ENCODE results near the gene CADPS2.
A peak's percentile ranks its signal among the peaks of the same experiment; 100 is the strongest.
"Not testable (repeated sequence)": the region's sequence is repeated elsewhere in the genome, so short reads cannot be mapped to it uniquely, and the experiment has no call there.

Gene CADPS2

DNA sequence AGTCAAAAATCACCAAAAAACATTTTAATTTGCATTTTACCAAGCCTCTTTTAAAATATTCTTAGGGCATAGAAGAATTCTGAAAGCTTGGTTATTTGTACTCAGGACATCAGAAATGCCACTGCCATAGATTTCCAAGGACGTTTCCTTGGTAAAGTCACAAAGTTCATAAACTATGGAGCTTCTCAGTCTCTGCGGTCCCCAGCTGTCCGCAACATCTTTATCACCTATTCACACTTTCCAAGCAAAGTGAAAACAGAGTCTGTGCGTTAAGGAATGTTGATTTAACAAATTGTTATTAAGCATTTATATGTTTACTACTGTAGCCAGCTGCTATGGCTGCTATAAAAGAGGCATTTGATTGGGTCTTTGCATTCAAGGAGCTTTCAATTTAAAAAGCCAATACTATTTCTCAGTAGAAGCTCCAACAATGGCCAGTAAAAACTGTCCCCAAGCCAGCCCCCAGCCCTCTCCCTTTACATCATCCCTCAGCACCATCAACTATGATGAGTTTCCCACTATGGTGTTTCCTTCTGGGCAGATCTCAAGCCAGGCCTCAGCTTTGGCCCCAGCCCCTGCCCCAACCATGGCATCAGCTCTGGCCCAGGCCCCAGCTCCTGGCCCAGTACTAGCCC lies 36.8 kb downstream of the CADPS2 start:
- no peak for DNase-seq

DNA sequence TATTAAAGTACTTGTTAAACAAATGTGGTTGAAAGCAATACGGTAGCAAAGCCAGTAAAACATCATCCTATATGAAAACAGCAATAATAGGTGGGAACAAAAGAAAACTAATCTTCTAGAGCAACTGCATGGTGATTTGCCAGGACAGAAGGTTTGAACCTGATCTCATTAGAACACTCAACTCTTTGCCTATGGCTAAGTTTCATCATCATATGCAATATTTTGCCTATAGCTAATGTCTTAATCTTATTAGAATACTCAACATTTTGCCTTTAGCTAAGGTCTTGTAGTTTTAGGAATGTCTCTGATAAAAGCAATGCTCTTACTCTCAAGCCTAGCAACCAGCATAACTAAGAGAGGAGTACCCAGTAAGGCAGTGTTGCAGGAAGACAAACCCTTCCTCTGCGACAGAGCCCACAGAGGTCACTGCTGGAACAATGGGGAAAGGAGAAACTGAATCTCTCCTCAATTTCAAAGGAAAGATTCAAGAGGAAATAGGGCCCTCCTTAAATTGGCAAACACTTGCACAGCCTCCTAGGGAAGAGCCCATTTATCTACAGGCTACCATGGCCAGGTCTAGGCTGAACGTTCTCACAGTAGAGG lies 38.3 kb downstream of the CADPS2 start:
- DNase-seq: no peak

DNA sequence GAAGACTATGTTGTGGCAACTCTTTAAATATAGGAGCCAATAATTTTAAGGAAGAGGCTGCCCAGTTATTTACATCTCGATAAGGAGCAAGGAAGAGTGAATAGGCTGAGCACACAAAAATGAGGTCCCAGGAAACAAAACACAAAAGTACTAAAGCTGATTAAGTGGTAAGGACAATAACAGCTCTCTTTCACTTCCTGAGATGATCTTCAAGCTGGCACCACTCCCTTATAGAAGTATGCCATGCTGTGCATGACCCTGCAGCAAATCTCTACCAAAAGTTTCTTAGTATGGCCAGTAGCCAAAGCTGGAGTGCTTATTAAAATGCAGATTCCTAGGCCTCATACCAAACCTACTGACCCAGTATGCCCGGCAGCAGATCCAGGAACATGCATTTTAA lies 39.7 kb downstream of the CADPS2 start:
- no peak for DNase-seq

DNA sequence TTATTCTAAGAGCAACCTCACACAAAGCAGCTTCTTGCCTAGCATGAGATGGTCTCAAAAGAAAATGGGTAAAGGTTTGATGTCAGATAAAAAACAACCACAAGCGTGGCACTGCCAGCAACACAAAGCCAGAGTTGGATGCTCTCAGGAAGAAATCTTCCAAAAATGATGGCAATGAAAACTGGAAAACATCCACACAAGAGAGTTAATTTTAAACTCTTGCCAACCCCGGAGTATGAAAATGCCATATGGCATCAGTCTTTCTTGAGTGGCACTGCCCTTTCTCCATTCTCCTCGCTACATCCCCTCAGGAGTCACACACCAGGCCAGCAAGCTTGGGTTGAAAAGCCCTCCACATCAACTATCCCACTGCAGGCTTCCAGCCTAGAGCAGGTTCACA lies 41.0 kb downstream of the CADPS2 start:
- no peak for DNase-seq

DNA sequence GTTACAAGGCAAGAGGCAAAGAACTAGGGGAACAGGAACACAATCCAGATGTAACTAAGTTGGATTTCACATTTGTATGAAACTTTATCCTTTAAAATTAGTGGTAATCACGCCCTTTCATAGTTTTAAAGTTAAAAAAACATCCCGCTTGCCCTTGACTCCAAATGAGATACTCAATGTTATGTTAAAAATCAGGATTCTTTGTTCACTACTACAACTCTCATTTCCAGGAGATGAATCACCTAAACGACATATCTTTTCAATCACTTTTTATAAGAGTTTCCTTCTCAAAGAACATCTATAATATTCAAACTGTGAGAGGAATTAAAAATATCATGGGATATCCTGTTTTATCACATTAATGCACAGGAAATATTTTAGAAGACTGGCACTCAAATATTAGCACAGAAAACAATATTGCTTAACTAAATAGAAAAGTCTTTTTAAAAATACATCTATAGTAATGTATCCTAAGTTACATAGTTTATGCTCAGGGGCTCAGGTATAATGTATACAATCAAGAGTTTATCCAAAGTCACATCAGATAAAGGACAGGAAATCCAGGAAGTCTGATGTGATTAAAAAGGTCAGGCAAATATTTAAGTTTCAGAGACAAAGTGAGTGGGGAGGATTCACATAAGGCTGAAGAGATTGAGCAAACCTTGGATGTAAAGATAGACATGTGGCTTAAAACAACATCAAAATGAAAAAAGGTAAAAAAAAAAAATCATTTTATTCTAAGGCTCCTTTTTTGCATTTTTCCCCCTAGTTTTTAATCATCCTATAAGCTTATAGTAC lies 41.9 kb downstream of the CADPS2 start:
- no peak for DNase-seq

DNA sequence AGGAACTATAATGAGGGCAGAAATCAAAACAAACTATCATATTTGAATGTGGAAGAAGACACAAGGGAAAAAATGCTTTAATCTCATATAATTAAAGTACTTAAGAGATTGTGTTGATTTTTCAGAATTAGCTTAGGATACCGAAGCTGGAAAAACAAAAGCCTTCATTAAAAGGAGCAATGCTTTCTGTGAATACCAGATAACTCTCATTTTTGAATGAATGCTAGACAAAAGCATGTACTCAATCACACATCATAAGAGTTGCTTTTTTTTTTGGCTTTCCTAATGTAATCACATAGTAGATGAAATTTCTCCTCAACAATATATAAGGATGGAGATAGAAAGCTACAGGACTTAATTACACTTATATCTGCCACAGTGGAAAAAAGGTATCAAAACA lies 43.3 kb downstream of the CADPS2 start:
- no peak for DNase-seq

DNA sequence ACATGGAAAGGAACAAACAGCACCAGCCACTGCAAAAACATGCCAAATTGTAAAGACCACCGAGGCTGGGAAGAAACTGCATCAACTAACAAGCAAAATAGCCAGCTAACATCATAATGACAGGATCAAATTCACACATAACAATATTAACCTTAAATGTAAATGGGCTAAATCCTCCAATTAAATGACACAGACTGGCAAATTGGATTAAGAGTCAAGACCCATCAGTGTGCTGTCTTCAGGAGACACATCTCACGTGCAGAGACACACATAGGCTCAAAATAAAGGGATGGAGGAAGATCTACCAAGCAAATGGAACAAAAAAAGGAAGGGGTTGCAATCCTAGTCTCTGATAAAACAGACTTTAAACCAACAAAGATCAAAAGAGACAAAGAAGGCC lies 50.0 kb downstream of the CADPS2 start:
- not testable (repeated sequence) for DNase-seq

DNA sequence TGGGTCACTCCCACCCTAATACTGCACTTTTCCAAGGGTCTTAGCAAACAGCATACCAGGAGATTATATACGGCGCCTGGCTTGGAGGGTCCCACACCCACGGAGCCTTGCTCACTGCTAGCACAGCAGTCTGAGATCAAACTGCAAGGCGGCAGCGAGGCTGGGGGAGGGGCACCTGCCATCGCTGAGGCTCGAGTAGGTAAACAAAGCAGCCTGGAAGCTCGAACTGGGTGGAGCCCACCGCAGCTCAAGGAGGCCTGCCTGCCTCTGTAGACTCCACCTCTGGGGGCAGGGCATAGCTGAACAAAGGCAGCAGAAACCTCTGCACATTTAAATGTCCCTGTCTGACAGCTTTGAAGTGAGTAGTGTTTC lies 51.7 kb downstream of the CADPS2 start:
- DNase-seq: not testable (repeated sequence)

DNA sequence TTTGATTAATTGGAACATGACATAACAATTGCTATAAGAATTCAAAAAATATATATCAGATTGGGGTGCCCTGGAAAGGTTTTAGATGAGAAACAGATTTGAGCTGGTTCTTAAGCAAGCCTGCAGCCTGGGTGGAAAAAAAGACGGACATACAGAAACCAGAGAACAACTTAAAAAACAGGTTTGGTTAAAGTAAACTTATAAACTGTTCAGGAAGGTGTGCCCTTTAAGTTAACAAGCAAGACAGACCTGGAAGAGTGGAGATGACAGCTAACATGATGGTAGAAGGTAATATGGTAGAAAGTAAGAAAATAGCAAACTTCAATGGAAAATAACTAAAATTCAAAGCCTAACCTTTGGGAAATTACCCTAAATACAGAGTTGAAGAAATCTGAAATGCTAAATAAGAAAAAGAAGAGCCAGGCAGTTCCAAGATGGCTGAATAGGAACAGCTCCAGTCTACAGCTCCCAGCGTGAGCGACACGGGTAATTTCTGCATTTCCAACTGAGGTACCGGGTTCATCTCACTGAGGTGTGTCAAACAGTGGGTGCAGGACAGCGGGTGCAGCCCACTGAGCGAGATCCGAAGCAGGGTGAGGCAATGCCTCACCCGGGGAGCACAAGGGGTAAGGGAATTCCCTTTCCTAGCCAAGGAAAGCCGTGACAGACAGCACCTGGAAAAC lies 52.2 kb downstream of the CADPS2 start:
- no peak for DNase-seq

DNA sequence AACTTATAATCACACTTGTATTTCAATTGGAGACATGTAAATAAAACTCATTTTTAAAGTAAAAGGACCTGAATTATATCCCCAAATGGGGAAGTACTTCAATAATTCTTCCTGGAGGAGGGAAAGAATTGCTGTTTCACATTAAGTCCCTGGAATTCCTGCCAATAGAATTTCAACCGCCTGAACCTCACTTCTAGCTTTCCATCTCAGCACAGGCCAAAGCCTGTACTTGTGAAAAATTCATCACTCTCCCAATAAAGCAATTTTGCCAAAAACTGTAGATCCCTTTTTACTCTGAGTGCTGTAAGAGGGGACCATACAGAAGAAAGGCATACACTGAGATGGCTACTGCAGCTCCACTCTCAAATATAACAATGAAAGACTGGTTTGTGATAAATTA lies 54.8 kb downstream of the CADPS2 start:
- peak; percentile 22 for DNase-seq

DNA sequence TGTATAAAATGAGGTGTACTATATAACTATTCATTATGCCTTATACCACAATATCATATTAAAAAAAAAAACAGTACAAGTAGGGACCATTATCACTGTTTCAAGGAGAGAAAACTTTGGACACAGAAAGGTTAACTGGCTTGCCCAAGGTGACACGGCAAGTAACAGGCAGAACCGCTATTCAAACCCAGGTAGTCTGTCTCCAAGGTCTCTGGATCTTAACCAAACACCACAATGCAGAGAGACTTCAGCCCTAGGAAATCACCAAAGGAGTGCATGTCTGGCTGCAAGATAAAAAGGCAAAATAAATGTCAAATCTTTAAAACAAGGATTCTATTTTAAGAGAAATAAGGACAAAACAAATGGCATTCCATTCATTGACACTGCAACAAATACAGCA lies 56.3 kb downstream of the CADPS2 start:
- no peak for DNase-seq

DNA sequence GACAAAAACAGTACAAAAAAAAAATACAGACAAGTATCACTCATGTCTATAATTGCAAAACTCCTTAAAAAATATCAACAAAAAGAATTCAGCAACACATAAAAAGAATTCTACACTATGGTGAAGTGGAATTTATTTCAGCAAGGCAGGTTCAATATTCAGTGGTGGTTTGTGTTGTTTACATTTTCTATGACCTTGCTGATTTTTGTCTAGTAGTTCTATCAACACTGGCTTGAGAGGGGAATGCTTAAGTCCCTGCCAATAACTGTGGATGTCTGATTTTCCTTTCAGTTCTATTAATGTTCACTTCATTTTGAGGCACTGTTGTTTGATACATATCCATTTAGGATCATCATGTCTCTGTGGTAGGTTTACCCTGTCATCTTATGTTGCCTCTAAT lies 58.5 kb downstream of the CADPS2 start:
- no peak for DNase-seq

DNA sequence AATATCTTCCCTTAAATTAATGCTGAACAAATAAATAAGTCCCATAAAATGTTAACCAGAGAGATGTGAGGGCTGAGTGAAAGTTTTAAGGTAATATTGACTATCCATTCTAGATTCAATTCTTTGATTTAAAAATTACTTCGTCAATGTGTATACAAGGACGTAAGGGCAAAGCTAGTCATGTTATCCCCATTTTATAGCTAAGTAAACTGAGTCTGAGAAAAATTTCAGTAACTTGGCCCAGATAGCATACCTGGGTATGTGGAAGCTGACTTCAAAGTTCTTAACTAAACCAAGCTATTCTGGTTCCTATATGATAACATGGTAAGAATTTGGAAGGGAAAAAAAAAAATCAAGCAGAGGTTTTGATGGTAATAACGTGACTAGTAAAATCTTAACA lies 72.4 kb downstream of the CADPS2 start:
- DNase-seq: no peak

DNA sequence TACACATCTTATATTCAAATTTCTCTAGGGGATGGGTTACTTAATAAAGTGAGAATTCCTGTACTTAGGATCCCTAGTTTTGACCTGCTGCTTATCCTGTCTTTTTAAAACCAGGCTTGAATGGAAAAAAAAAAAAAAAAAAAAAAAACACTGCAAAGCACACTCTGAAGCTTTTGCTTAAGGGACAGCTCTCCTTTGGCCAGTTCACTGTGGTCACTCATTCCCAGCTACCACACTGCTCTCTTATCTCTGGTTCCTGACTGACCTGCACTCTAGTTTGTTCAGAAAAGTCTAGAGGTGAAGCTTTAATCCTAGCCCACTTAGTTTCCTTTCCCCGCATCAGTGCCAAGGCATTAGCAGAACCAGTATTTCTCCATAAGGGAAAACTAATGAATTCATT lies 82.4 kb downstream of the CADPS2 start:
- DNase-seq: no peak

DNA sequence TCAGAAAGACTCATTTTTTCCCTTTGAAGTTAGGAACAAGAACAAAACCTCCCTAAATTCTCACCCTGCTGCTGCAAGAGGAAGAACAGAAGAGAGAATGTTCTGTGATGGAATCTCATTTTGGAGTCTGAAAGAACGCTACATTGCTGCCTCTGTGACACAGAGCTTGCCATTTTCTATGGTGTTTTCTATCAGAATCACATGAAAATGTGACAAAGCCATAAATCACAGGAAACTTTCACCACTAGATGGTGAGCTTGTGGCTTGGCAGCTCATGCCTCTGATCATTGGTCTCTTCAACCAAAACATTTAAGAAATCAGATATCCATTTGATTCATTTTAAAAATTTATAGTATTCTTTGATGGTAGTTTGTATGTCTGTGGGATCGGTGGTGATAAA lies 82.9 kb downstream of the CADPS2 start:
- DNase-seq: no peak

DNA sequence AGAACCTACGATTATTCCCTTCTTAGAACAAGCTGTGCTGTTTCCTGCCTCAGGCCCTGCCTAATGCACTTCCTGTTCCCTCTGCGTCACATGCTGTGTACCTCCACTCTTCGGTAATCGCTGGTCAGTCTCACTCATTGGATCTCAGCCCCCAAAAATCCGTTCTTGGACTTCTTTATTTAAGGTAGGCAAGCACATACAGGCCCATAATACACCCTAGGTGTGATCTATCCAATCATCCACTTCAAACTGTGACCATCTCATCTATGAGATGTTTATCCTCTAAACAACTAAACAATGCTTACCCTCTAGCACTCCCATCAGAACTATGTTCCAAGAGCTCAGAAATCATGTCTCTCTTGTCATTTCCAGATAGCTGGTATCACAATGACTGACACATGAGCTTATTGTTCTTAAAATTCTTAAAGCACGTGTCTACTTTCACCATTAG lies 83.9 kb downstream of the CADPS2 start:
- no peak for DNase-seq

DNA sequence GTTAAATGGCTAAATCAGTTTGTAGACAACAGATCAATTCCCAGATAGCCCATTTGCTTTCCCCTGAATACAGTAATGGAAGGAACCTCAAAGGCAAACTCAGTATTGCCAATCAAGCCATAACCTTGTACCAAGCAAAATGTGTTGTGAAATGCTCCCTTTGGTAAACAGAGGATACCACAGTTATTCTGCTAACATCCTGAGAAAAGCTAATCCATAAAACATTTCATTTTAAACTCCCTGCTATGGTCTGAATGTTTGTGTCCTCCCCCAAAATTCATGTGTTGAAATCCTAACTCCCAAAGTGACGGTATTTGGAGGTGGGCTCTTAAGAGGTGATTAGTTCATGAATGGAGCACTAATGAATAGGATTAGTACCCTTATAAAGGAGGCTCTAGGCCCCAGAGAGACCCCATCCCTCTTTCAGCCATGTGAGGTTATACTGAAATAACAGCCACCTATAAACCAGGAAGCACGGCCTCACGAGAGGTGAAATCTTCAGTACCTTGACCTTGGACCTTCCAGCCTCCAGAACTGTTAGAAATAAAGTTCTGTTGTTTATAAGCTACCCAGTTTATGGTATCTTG lies 94.2 kb downstream of the CADPS2 start:
- DNase-seq: no peak

DNA sequence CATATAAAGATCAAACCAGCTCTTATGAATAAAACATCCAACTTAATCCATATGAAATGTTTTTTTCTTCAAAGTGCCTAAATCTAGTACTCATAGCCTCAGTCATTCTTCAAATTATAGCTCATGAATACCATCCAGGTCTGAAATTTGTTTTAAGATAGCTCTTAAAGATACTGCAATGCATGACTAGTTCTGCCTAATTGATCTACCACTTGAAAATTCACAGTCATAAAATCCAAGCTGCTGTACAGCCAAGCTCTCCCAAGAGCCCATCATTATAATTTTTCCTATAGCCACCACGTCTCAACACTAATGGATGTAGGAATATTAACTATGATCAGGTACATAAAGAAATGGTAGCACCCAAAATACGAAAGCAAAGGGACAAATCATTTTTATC lies 95.7 kb downstream of the CADPS2 start:
- DNase-seq: no peak

DNA sequence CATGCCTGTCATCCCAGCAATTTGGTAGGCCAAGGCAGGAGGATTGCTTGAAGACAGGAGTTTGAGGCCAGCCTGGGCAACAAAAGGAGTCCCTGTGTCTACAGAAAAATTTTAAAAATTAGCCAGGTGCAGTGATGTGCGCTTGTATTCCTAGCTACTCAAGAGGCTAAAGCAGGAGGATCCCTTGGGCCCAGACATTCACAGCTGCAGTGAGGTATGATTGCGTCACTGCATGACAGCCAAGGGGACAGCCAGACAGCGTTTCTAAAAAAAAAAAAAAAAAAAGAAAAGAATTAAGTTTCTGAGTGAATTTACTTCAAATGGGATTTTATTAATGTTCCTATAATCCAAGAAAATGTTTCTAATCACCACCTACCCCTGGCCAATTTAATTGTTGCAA lies 96.1 kb downstream of the CADPS2 start:
- DNase-seq: no peak

DNA sequence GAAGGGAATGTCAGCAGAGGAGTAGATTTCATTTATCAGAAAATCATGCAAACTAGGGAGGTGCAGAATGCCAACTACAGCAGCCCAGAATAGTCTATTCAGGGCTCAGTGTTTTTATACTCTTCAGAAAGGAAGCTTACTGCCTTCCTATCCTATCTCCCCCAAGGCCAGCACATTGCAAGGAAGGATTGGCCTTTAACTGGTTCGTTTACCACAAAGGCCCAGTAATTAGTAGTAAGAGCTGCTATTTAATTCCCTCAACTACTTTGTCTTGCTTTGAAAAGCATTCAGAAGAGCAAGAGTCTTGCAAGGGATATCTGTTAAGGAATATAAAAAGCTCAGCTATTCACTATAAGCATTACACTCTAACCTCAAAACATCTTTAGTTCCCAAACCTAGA lies 97.1 kb downstream of the CADPS2 start:
- DNase-seq: no peak

DNA sequence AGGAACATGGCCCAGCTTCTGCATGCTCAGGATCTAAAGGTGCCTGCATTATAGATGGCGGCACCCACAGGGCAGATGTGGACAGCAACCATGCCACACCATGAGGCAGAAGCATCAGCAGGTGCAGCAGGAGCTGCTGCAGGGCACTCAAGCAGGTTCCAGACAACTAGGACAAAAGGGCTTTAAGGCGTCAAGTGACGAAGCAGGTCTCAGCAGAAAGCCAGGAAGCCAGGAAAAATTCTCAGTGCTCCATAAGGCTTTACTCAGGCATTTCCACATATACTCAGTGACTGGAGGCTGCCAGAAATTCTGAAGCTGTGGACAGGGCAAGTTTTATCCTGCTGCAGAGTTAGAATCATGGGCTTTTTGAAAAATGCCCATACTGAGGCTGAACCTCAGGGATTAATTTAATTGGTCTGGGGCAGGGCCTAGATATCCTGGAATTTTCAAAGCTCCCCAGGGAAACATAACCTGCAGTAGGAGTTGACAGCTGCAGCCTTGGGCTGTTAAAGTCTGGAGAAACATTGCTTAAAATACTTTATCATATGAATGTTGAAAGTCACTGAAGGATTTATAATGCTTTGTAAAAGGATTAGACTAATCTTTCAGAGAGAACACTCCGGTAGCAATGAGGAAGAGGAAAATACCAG lies 115.4 kb downstream of the CADPS2 start:
- DNase-seq: no peak

DNA sequence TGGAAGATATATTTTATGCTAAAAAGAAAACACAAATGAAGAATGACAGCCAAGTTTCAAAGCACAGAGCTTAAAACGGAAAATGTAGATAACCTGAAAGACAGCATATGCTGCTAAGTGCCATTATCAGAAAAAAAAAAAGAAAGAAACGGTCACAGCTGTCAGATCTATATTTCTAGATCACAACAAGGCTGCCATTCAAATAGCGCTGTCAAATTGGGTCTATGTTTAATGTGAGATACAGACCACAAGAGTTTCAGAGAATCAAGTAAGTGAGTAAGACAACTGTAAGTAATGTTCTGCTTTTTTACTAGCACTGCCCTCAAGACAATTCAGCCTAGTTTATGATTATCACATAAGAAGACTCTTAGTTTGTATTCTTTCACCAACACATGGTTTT lies 117.4 kb downstream of the CADPS2 start:
- no peak for DNase-seq

DNA sequence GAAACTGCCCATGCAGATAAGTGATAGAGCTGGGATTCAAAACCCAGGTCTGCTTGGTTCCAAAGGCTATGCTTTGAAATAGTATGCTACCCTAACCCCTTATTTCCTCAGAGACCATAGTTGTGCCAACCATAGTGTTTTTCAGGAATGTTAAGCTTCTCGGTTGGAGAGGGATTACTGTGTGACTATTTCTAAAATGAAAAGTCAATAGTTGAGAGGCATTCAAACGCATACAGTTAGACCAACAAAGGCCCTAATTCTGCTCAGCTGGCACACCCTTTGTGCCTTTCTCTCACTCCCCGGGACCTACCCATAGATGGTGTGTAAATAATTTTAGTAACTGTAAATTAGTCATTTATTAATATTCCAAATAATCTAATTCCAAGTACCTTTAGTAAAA lies 118.9 kb downstream of the CADPS2 start:
- DNase-seq: no peak

Data from femur (tissue), 1 donor.